ENCODE results near the gene KMT5B. TPM values are rescaled to one million over a fixed set of nuclear protein-coding genes. Genes with fewer than 3 reads are reported as not detected.

KMT5B gene
- total and polyA plus RNA-seq, 4 donors, result 15.1 to 78.2 (median 26.1) TPM

DNA sequence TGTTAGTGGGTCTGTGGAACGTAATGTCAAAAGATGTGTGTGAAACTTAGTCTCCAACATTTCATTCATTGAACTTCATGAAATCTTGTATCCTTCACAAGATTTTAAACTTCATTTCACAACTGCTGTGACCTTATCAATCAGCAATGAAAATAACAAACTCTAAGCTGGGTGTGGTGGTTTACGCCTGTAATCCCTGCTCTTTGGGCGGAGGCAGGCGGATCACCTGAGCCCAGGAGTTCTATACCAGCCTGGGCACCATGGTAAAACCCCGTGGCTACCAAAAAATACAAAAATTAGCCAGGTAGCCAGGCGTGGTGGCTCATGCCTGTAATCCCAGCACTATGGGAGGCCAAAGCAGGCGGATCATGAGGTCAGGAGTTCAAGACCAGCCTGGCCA, 97.0 kb downstream of the KMT5B start:
- TF ChIP-seq, protein P1, sequence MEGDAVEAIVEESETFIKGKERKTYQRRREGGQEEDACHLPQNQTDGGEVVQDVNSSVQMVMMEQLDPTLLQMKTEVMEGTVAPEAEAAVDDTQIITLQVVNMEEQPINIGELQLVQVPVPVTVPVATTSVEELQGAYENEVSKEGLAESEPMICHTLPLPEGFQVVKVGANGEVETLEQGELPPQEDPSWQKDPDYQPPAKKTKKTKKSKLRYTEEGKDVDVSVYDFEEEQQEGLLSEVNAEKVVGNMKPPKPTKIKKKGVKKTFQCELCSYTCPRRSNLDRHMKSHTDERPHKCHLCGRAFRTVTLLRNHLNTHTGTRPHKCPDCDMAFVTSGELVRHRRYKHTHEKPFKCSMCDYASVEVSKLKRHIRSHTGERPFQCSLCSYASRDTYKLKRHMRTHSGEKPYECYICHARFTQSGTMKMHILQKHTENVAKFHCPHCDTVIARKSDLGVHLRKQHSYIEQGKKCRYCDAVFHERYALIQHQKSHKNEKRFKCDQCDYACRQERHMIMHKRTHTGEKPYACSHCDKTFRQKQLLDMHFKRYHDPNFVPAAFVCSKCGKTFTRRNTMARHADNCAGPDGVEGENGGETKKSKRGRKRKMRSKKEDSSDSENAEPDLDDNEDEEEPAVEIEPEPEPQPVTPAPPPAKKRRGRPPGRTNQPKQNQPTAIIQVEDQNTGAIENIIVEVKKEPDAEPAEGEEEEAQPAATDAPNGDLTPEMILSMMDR (IDR thresholded peaks at IDR 0.05; ENCODE audit: control extremely low read depth, extremely low read depth), result no peak
- Histone ChIP-seq H3K9me3 (ENCODE audit: control insufficient read depth in 4 of 4, insufficient read depth in 3 of 4, low read length in 3 of 4) (no peaks in the 10 kb centered on the region), H3K27me3 (ENCODE audit: control insufficient read depth in 3 of 3, insufficient read depth in 3 of 3, low read length in 2 of 3) (no peaks in the 10 kb centered on the region), H3K27ac (ENCODE audit: low read depth in 1 of 2, low read length in 1 of 2) (no peak overlapping the region), H3K9ac (ENCODE audit: insufficient read depth in 1 of 2, low read length in 2 of 2) (no peak overlapping the region), H3K36me3 (ENCODE audit: control insufficient read depth in 4 of 4, insufficient read depth in 4 of 4, low read length in 4 of 4) (peaks cover 0 to 3% (median 0%) of the 10 kb centered on the region in 4 donors), H3K4me1 (ENCODE audit: control insufficient read depth in 5 of 5, insufficient read depth in 5 of 5, low read length in 5 of 5) (peaks cover 3 to 36% (median 6%) of the 10 kb centered on the region in 5 donors), H3K4me3 (no peak overlapping the region)
- no peak for DNase-seq
- WGBS, 2 donors, result 95 to 97% methylated on average over 7 of the region's 7 CpGs
- no peak for ATAC-seq (ENCODE audit: insufficient read depth, low FRiP score)

DNA sequence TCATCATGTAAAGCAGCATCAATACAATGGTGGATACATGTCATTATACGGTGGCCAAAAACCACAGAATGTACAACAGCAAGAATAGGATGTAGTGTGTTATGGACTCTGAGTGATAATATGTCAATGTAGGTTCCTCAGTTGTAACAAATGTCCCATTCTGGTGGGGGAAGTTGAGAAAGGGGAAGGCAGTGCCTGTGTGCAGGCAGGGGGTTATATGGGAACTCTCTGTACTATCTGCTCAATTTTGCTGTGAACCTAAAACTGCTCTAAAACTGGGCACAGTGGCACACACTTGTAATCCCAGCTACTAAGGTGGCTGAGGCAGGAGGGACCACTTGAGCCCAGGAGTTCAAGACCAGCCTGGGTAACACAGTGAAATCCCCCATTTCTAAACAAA, 97.8 kb downstream of the KMT5B start:
- ATAC-seq (ENCODE audit: insufficient read depth, low FRiP score) (no peak), DNase-seq (no peak)
- Histone ChIP-seq H3K27ac (ENCODE audit: low read depth in 1 of 2, low read length in 1 of 2) (no peak overlapping the region), H3K9me3 (ENCODE audit: control insufficient read depth in 4 of 4, insufficient read depth in 3 of 4, low read length in 3 of 4) (no peaks in the 10 kb centered on the region), H3K36me3 (ENCODE audit: control insufficient read depth in 4 of 4, insufficient read depth in 4 of 4, low read length in 4 of 4) (peaks cover 0 to 3% (median 0%) of the 10 kb centered on the region in 4 donors), H3K4me3 (no peak overlapping the region), H3K27me3 (ENCODE audit: control insufficient read depth in 3 of 3, insufficient read depth in 3 of 3, low read length in 2 of 3) (no peaks in the 10 kb centered on the region), H3K4me1 (ENCODE audit: control insufficient read depth in 5 of 5, insufficient read depth in 5 of 5, low read length in 5 of 5) (peaks cover 3 to 36% (median 6%) of the 10 kb centered on the region in 5 donors), H3K9ac (ENCODE audit: insufficient read depth in 1 of 2, low read length in 2 of 2) (no peak overlapping the region)
- TF ChIP-seq, protein P1 (IDR thresholded peaks at IDR 0.05; ENCODE audit: control extremely low read depth, extremely low read depth), result no peak
- WGBS, 2 donors, result 42 to 60% methylated on average over 1 of the region's 1 CpG

DNA sequence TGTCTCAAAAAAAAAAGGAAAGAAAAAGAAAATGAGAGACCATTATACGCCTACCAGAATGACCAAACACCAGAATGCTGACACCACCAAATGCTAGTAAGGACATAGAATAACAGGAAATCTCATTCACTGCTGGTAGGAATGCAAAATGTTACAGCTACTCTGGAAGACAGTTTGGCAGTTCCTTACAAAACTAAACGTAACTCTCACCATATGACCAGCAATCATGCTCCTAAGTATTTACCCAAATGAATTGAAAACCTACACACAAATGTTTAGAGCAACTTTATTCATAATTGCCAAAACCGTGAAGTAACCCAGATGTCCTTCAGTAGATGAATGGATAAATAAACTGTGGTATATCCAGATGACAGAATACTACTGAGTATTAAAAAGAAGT, 99.1 kb downstream of the KMT5B start:
- DNase-seq (peak in 2 of 3 donors; percentile 74 to 77), ATAC-seq (ENCODE audit: insufficient read depth, low FRiP score) (no peak)
- Histone ChIP-seq H3K4me3 (no peak overlapping the region), H3K27me3 (ENCODE audit: control insufficient read depth in 3 of 3, insufficient read depth in 3 of 3, low read length in 2 of 3) (no peaks in the 10 kb centered on the region), H3K36me3 (ENCODE audit: control insufficient read depth in 4 of 4, insufficient read depth in 4 of 4, low read length in 4 of 4) (peaks cover 0 to 3% (median 0%) of the 10 kb centered on the region in 4 donors), H3K4me1 (ENCODE audit: control insufficient read depth in 5 of 5, insufficient read depth in 5 of 5, low read length in 5 of 5) (peaks cover 0 to 23% (median 6%) of the 10 kb centered on the region in 5 donors), H3K9me3 (ENCODE audit: control insufficient read depth in 4 of 4, insufficient read depth in 3 of 4, low read length in 3 of 4) (no peaks in the 10 kb centered on the region), H3K9ac (ENCODE audit: insufficient read depth in 1 of 2, low read length in 2 of 2) (no peak overlapping the region), H3K27ac (ENCODE audit: low read depth in 1 of 2, low read length in 1 of 2) (peak overlapping the region in 1 of 2 donors; percentile 16)
- TF ChIP-seq, protein P1 (IDR thresholded peaks at IDR 0.05; ENCODE audit: control extremely low read depth, extremely low read depth), result no peak
- 45 to 48% methylated on average over 3 of the region's 3 CpGs for WGBS, 2 donors

GRCh38 chr11:68107689-68108088, 105.4 kb downstream of the KMT5B start:
- ATAC-seq (ENCODE audit: insufficient read depth, low FRiP score), result no peak
- peak overlapping the region in 1 of 2 donors; percentile 20 for H3K27ac ChIP-seq (ENCODE audit: low read depth in 1 of 2, low read length in 1 of 2)
- peaks cover 0 to 18% (median 6%) of the 10 kb centered on the region in 5 donors for H3K4me1 ChIP-seq (ENCODE audit: control insufficient read depth in 5 of 5, insufficient read depth in 5 of 5, low read length in 5 of 5)
- no peak overlapping the region for H3K4me3 ChIP-seq
- no peaks in the 10 kb centered on the region for H3K27me3 ChIP-seq (ENCODE audit: control insufficient read depth in 3 of 3, insufficient read depth in 3 of 3, low read length in 2 of 3)
- H3K9ac ChIP-seq (ENCODE audit: insufficient read depth in 1 of 2, low read length in 2 of 2), result no peak overlapping the region
- WGBS, 2 donors, result 56 to 59% methylated on average over 10 of the region's 10 CpGs
- H3K36me3 ChIP-seq (ENCODE audit: control insufficient read depth in 4 of 4, insufficient read depth in 4 of 4, low read length in 4 of 4), result no peaks in the 10 kb centered on the region
- DNase-seq, result no peak
- H3K9me3 ChIP-seq (ENCODE audit: control insufficient read depth in 4 of 4, insufficient read depth in 3 of 4, low read length in 3 of 4), result no peaks in the 10 kb centered on the region
- TF ChIP-seq, protein P1 (IDR thresholded peaks at IDR 0.05; ENCODE audit: control extremely low read depth, extremely low read depth), result no peak
